ENCODE measurements around the gene KCNQ4. TPM values are rescaled to one million over a fixed set of nuclear protein-coding genes. Genes with fewer than 3 reads are reported as not detected.

Gene KCNQ4
- total and polyA plus RNA-seq, 7 donors = 1.9 to 9.1 (median 4.6) TPM

DNA sequence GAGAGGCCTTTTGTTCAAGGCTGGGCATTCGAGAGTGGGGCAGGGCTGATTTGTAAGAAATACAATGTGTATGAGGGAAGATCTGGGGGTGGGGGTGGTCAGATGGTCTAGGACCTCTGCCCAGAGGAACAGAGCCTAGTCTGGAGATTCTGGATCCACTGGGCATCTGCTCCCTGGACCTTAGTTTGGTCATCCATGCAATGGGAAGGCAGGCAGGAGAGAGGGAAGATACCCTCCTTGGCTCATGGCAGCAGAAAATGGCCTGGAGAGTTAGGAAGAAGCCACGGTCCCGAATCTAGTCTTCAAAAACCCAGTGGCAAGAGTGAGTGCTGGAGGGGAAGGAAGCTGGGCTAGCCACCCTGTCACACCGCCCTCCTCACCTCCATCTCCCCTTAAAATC, 39.8 kb downstream of the KCNQ4 start:
- intact Hi-C loops (cut with DNase I) = no loop called here
- Histone ChIP-seq H3K9me3 (no peaks in the 10 kb centered on the region), H3K4me1 (peaks cover 13% of the 10 kb centered on the region), H3K27me3 (ENCODE audit: insufficient read depth in 3 of 3, low read length in 2 of 3) (no peaks in the 10 kb centered on the region), H3K27ac (no peak overlapping the region), H3K36me3 (ENCODE audit: insufficient read depth in 1 of 2, low read depth in 1 of 2) (peaks cover 0 to 26% of the 10 kb centered on the region in 2 donors), H3K4me3 (no peak overlapping the region)
- DNase-seq (no peak), ATAC-seq (no peak)
- TF ChIP-seq, protein P1, sequence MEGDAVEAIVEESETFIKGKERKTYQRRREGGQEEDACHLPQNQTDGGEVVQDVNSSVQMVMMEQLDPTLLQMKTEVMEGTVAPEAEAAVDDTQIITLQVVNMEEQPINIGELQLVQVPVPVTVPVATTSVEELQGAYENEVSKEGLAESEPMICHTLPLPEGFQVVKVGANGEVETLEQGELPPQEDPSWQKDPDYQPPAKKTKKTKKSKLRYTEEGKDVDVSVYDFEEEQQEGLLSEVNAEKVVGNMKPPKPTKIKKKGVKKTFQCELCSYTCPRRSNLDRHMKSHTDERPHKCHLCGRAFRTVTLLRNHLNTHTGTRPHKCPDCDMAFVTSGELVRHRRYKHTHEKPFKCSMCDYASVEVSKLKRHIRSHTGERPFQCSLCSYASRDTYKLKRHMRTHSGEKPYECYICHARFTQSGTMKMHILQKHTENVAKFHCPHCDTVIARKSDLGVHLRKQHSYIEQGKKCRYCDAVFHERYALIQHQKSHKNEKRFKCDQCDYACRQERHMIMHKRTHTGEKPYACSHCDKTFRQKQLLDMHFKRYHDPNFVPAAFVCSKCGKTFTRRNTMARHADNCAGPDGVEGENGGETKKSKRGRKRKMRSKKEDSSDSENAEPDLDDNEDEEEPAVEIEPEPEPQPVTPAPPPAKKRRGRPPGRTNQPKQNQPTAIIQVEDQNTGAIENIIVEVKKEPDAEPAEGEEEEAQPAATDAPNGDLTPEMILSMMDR (IDR thresholded peaks at IDR 0.05) = no peak
- 92 to 95% (median 93%) methylated on average over 4 of the region's 4 CpGs for WGBS, 3 donors

DNA sequence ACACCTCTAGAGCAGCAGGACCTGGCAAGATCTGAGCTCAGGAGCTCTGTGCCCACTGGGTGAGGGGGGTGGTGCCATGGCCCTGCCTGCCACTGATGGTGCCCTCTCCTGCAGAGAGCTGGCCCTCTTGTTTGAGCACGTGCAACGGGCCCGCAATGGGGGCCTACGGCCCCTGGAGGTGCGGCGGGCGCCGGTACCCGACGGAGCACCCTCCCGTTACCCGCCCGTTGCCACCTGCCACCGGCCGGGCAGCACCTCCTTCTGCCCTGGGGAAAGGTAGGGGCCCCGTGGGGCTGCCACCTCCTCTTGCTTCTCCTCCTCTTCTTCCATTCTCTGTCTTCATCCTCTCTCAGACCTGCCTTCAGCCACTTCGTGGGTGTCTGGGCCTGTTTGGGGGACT, 40.4 kb downstream of the KCNQ4 start:
- Histone ChIP-seq H3K36me3 (ENCODE audit: insufficient read depth in 1 of 2, low read depth in 1 of 2) (peaks cover 0 to 25% of the 10 kb centered on the region in 2 donors), H3K27ac (no peak overlapping the region), H3K4me3 (no peak overlapping the region), H3K9me3 (no peaks in the 10 kb centered on the region), H3K4me1 (peaks cover 13% of the 10 kb centered on the region), H3K27me3 (ENCODE audit: insufficient read depth in 3 of 3, low read length in 2 of 3) (no peaks in the 10 kb centered on the region)
- ATAC-seq (no peak), DNase-seq (no peak)
- TF ChIP-seq, protein P1 (IDR thresholded peaks at IDR 0.05) = no peak
- 96% methylated on average over 10 to 17 of the region's 17 CpGs for WGBS, 3 donors
- intact Hi-C loops (cut with DNase I) = no loop called here

DNA sequence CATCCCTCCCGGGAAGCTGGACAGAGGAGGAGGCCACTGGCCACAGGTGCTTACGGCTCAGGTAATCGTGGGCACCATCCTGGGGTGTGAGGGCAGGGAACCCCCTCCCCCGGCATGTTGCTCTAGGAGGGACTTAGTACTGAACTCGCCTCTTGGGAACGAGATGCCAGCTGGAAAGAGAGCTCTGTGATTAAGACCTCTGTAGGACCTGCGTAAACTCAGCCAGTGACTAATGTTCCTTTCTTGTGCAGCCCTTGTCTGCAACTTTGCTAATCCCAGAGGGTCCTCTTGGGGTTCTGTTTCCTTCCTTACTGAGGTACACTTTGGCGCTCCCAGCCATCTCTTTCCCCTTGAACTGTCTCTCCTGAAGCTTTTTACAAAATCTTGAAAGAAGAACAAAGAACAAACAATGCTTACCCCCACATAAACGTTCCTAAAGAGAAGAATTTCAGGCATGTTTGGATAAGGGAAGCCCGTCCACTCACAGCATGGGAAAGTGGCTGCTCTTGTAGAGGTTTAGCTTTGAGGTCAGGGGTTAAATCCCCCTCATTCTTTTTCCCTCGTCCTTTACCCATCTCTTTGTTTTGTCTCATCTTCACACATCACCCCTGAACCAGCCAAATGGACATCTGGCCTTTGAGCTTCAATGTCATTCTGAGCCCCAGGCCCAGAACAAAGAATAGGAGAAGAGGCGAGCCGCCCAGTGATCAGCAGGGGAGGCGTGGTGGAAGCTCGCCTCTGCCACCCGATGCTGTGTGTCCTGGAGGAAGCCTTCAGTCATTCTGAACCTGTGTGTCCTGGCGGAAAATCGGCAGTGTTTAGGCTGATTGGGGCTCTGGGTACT, 41.2 kb downstream of the KCNQ4 start:
- TF ChIP-seq, protein P1 (IDR thresholded peaks at IDR 0.05) = no peak
- 77 to 81% (median 78%) methylated on average over 18 of the region's 18 CpGs for WGBS, 3 donors
- DNase-seq (no peak), ATAC-seq (no peak)
- H3K27me3 ChIP-seq (ENCODE audit: insufficient read depth in 3 of 3, low read length in 2 of 3) = no peaks in the 10 kb centered on the region
- no peak overlapping the region for H3K27ac ChIP-seq
- peaks cover 0 to 23% of the 10 kb centered on the region in 2 donors for H3K36me3 ChIP-seq (ENCODE audit: insufficient read depth in 1 of 2, low read depth in 1 of 2)
- no peaks in the 10 kb centered on the region for H3K9me3 ChIP-seq
- peaks cover 13% of the 10 kb centered on the region for H3K4me1 ChIP-seq
- intact Hi-C loops (cut with DNase I) = no loop called here
- H3K4me3 ChIP-seq = no peak overlapping the region

DNA sequence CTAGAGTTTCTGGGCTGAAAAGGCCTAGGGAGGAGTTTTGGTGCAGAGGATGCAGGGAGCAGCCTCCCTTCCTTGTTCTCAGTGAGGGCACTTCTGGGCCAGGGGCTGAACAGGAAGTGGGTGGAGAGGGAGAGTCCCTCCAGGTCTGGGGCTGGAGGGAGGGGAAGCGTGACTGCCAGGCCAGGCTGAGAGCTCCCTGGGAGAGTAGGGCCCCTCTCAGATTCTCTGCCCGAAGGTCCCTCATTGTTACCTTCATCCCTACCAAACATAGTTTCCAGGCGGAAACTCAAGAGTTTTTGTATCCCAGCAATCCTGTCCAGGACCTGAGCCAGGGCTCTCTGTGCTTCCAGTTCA, 41.8 kb downstream of the KCNQ4 start:
- H3K9me3 ChIP-seq = no peaks in the 10 kb centered on the region
- peaks cover 0 to 17% of the 10 kb centered on the region in 2 donors for H3K36me3 ChIP-seq (ENCODE audit: insufficient read depth in 1 of 2, low read depth in 1 of 2)
- H3K4me1 ChIP-seq = peaks cover 8% of the 10 kb centered on the region
- no peaks in the 10 kb centered on the region for H3K27me3 ChIP-seq (ENCODE audit: insufficient read depth in 3 of 3, low read length in 2 of 3)
- TF ChIP-seq, protein P1 (IDR thresholded peaks at IDR 0.05) = no peak
- H3K4me3 ChIP-seq = no peak overlapping the region
- no peak for DNase-seq
- WGBS, 3 donors = 66 to 72% (median 72%) methylated on average over 3 of the region's 3 CpGs
- no peak for ATAC-seq
- intact Hi-C loops (cut with DNase I) = no loop called here
- no peak overlapping the region for H3K27ac ChIP-seq
